Activated CD4-positive, alpha-beta T cell treated with anti-CD3 and anti-CD28 coated beads, Interleukin-2, Interleukin-6, amounts not matched to agents 100 ng/mL and 50 ng/mL, durations not matched to agents 16 hours and 8 hours (primary cell): ENCODE results near the gene HEXIM2.

Experiments used
- DNase-seq: peaks from one replicate; pipeline ENCODE4 v3.0.0-alpha.2; 2020

Gene HEXIM2

GRCh38 chr17:45145035-45145389 is 16.7 kb upstream of the HEXIM2 start:
- DNase-seq, result no peak

DNA sequence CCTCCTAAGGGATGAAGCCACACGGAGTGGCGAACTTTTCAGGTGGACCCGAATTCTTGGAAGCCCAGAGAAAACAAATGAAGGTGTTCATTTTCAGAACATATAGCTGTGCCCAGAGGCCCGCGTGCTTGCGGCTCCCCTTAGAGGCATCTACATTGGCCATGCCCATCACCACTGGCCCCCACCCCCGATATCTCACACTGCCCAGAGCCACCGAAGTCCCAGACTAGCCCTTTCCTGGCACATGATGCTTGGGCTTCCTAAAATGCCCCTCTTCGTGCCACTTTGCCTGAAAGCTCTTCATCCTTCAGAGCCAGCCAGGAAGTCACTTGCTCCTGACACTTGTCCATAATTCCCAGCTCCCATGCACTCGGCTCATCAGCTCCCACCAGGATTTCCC is 15.5 kb upstream of the HEXIM2 start:
- DNase-seq, result no peak

DNA sequence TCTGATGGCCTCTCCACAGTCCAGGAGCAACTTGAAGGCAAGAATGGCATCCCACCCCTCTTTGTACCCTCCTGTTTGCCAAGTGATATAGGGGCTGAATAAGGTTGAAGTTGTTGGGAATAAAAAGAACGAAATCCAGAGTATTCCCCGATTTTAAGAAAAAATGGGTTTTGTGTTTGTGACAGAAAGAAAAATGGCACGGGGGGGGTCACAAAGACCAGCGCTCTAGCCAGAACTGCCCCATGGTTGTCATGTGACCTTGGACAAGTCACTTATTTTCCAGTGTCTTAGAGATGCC is 15.1 kb upstream of the HEXIM2 start:
- DNase-seq, result no peak

GRCh38 chr17:45146890-45147580 is 14.6 kb upstream of the HEXIM2 start:
- peak; percentile 78 for DNase-seq

- DNase-seq, result peak; percentile 87
Measured at GRCh38 chr17:45147581-45148182, 14.0 kb upstream of the HEXIM2 start.

DNA sequence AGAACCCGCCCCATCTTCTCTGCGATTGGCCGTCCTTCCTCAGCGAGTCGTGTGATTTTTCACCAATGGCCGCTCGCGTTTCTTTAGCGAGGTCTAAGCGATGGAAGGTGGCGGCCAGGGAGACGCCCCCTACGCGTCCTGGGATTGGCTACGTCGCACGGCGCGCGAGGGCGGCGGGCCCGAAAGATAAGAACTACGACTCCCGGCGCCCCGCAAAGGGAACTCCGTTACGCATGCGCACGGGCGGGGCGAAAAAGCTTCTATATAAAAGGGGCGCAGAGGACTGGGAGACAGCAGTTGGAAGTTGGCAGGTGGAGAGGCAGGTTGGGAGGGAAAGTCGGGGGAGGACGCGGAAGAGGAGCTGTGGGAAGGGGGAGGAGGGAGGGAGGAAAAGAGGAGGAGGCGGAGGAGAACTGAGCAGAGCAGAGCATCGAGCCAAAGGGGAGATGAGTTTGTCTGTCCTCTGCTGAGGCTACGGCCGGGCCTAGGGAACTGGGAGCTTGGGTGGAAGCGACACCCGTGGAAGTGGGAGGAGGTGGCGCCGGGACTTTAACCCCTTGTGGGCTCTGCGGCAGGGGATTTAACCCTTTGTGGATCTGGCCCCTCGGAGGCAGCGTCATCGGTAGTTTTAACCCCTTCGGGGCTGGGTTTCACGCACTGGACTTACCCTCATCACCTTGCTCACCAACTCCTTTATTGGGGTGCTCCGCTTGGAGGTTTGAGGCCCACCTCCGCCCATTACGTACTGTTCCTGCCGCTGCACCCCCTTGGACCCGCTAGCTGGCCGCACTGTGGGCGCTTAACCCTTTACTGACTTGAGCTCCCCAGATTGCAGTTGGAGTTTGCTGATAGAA is 13.3 kb upstream of the HEXIM2 start, which contains the start of gene HEXIM1:
Gene HEXIM1, plus strand, starts transcription at position 293 of the 854 bp plus-strand sequence. CDS start 716 bp downstream, outside the sequence.
- peak; percentile 99 for DNase-seq

DNA sequence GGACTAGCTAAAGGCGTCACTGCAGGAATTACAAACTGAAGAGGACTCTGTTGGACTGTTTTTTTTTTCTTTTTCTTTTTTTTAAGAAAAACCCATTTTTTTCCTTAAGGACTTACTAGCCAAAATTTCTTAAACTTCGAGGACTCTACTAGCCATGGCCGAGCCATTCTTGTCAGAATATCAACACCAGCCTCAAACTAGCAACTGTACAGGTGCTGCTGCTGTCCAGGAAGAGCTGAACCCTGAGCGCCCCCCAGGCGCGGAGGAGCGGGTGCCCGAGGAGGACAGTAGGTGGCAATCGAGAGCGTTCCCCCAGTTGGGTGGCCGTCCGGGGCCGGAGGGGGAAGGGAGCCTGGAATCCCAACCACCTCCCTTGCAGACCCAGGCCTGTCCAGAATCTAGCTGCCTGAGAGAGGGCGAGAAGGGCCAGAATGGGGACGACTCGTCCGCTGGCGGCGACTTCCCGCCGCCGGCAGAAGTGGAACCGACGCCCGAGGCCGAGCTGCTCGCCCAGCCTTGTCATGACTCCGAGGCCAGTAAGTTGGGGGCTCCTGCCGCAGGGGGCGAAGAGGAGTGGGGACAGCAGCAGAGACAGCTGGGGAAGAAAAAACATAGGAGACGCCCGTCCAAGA is 12.5 kb upstream of the HEXIM2 start:
- peak; percentile 88 for DNase-seq

DNA sequence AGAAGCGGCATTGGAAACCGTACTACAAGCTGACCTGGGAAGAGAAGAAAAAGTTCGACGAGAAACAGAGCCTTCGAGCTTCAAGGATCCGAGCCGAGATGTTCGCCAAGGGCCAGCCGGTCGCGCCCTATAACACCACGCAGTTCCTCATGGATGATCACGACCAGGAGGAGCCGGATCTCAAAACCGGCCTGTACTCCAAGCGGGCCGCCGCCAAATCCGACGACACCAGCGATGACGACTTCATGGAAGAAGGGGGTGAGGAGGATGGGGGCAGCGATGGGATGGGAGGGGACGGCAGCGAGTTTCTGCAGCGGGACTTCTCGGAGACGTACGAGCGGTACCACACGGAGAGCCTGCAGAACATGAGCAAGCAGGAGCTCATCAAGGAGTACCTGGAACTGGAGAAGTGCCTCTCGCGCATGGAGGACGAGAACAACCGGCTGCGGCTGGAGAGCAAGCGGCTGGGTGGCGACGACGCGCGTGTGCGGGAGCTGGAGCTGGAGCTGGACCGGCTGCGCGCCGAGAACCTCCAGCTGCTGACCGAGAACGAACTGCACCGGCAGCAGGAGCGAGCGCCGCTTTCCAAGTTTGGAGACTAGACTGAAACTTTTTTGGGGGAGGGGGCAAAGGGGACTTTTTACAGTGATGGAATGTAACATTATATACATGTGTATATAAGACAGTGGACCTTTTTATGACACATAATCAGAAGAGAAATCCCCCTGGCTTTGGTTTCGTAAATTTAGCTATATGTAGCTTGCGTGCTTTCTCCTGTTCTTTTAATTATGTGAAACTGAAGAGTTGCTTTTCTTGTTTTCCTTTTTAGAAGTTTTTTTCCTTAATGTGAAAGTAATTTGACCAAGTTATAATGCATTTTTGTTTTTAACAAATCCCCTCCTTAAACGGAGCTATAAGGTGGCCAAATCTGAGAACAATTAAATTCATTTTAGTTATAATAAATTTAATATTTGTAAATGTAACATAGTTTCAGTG is 11.7 kb upstream of the HEXIM2 start:
- peak; percentile 56 for DNase-seq

DNA sequence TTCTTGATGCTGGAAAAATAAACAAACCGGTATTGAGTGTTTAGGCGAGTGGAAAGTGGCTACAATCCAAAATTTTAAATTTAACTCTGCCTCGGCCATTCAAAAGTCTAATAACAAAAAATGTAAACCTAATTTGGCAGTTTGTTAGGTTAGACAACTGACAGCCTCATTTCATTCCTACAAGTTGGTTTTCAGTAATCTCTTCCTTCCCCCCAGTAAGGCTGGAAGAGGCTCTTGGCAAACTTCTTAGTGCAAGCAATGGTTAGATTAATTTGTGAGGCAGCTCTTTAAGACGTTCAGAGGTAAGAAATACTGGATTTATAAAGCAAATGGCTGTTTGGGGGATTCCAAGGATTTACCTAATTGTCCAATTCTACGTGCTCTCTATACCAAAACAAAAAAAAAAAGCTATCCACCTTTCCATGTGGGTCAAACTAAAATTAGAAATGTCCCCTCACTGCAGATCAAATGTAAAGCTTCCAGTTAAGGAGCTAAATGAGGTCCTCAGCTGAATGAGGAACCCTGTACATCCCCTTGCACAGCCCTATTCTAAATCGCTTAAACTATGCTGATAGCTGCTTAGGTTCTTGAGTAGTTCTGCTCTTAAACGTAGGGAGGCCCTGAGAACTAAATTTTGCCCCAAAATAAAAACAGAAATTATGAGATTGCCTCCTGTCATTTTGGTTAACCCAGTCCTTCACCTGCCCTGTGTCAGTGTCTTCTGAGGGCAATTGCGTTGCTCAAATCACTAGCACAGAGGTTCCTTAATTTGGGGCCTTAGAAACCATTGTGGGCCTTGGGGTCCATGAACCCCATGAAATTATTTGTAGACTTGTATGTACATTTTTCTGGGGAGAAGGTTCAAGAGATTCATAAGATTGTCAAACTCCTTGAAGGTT is 10.5 kb upstream of the HEXIM2 start:
- no peak for DNase-seq

DNA sequence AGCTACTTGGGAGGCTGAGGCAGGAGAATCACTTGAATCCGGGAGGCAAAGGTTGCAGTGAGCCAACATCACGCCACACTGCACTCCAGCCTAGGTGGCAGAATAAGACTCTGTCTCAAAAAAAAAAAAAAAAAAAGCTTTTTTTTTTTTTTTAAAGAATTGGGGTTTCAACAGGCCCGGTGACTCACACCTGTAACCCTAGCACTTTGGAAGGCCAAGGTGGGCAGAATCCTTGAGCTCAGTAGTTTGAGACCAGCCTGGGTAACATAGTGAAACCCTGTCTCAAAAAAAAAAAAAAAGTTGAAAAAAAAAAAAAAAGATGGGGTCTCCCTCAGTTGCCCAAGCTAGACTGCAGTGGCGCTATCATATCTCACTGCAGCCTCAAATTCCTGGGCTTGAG is 6.6 kb upstream of the HEXIM2 start:
- DNase-seq, result no peak

DNA sequence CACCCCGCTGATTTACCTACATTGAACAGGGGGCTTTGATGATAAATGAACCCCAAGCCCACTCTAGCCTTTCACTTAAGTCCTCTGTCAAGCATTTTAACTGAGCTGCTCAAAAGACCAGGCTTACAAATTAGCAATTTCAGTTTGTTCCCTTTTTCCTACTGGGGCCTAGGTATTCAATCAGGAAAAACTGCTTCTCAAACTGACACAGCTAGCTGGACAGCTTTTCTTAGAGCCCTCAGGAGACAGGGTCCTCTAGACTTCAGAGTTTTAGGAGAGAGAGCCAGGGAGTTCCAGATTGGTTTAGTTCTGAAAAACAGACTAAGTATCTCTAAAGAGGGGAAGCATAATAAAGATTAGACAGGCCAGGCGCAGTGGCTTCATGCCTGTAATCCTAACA is 6.2 kb upstream of the HEXIM2 start:
- DNase-seq, result no peak

- DNase-seq, result no peak
Measured at GRCh38 chr17:45156242-45156641, 5.4 kb upstream of the HEXIM2 start.

DNA sequence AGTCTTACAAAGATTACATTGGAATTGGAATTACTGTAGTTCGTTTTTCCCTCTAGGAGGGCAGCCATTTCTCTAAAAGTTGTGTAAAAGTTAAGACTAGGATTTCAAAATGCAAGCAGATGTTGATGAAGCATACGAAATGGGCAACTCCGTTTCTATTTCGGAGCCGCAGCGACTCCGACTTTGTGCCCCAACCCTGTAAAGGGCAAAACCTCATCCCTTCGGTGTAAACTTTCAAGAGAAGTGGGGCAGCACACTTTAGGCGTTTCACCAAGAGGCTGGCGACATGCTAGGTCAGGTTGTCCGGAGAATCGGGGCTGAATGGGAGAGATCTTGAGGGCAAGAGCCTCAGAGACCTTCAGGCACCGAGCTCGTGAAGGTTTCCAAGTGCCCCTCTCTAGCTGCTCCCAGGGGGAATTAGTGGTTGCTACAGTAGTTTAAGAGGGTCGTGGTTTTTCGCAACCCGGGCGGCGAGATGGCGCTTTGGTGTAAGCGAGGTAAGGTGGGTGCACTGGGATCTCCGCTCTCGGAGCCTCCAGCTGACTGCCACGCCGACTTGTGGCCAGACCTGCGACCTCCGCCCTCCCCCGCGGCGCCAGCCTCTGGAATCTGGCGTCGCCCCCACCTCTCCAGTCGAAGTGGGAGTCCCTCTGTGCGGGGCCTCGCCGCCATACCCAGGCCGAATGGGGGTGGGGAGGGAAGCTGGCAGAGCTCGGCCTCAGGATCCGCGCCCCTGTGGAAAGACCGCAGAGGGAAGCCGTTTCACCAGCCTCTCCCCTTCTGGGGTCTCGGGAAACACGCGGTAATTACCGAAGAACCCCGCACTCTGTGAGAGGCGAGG is 1.0 kb upstream of the HEXIM2 start:
- DNase-seq, result peak; percentile 64

DNA sequence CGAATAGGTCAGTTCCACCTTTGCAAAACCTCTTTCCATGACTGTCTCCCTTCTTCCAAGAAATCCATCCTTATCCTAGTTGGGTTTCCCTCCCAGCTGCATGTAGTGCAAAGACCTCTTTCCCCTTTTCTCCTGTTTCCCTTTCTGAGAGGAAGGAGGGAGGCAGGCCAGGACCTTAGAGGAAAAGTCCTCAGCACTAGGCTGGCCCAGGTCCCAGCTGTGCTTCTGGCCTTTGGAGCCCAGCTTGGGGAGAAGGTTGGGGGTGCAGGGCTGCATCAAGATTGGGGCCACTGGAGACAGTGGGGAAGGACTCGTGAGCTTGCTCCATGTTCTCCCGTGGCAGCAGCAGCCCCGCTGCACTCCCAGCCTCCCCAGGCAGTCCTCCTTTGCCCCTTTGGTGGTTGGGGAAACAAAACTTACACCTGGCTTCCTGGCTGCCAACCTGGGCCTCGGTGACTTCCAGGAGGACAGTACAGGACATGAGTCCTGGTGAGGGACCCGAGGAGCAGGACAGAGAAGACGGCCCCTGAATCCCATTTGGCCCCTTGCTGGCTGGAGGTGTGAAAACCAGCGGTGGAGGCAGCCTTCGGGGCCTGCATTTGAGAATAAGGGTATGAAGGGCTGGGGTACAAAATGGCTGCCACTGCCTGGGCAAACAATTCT is 481 bp downstream of the HEXIM2 start:
- no peak for DNase-seq

- no peak for DNase-seq
Measured at GRCh38 chr17:45164734-45165269, 3.1 kb downstream of the HEXIM2 start.

DNA sequence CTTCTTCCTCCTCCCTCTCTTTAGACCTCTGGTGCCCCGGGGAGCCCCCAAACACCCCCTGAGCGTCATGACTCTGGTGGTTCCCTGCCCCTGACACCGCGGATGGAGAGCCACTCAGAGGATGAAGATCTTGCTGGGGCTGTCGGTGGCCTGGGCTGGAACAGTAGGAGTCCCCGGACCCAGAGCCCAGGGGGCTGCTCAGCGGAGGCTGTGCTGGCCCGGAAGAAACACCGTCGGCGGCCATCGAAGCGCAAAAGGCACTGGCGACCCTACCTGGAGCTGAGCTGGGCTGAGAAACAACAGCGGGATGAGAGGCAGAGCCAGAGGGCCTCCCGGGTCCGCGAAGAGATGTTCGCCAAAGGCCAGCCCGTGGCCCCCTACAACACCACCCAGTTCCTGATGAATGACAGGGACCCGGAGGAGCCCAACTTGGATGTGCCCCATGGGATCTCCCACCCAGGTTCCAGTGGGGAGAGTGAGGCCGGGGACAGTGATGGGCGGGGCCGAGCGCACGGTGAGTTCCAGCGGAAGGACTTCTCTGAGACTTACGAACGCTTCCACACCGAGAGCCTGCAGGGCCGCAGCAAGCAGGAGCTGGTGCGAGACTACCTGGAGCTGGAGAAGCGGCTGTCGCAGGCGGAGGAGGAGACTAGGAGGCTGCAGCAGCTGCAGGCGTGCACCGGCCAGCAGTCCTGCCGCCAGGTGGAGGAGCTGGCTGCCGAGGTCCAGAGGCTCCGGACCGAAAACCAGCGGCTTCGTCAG is 7.5 kb downstream of the HEXIM2 start:
- DNase-seq, result no peak

- DNase-seq, result no peak
Measured at GRCh38 chr17:45170280-45170930, 8.7 kb downstream of the HEXIM2 start.

GRCh38 chr17:45170931-45171337 is 9.3 kb downstream of the HEXIM2 start:
- no peak for DNase-seq
